SK-N-SH (cell line): ENCODE results near the gene ACTG2. TPM values are rescaled to one million over a fixed set of nuclear protein-coding genes. Genes with fewer than 3 reads are reported as not detected.

Experiments used
- CTCF ChIA-PET: fragments of 300-600, 350-600 bp; formaldehyde crosslinking; extraction: SDS; loops from one replicate; lab custom pipeline; 2021; lab: Yijun Ruan, JAX
- POLR2A ChIA-PET: fragments of 350-600 bp; sonication (Branson Sonifier 250); formaldehyde crosslinking; extraction: SDS; loops from one replicate; lab custom pipeline; 2020; ENCODE audit warnings: antibody characterized with exemption, inconsistent platforms; lab: Yijun Ruan, JAX
- DNase-seq: peaks from one replicate; pipeline ENCODE4 v3.0.0; 2012
- H2AFZ ChIP-seq: fragments of 200-600 bp; sonication (generic); 2 replicates; pipeline ENCODE4 v1.8.1; 2016; ENCODE audit warnings: antibody characterized with exemption, mild to moderate bottlenecking, low read depth
- H3F3A ChIP-seq: fragments of 200-600 bp; sonication (generic); replicated peaks from 2 replicates; pipeline ENCODE3; 2016; ENCODE audit warnings: antibody characterized with exemption, mild to moderate bottlenecking; ENCODE audit not compliant: insufficient read depth
- H3K27ac ChIP-seq, 2 experiments: fragments of 200-500 bp in 1 of 2; fragments of 200-600 bp in 1 of 2; sonication (Bioruptor generic) in 1 of 2; sonication (generic), shearing (Covaris generic) in 1 of 2; 2 replicates each; pipeline versions ENCODE4 v1.5.1 to v1.6.1; 2014 to 2016; ENCODE audit warnings: low read depth in 2 of 2, inconsistent platforms in 1 of 2, low read length in 1 of 2, mild to moderate bottlenecking in 1 of 2, mixed read lengths in 1 of 2
- H3K27me3 ChIP-seq: fragments of 200-600 bp; sonication (generic), shearing (Covaris generic); 2 replicates; pipeline ENCODE4 v1.6.1; 2016; ENCODE audit warnings: mixed run types; ENCODE audit not compliant: insufficient read depth
- H3K36me3 ChIP-seq, 2 experiments: fragments of 200-500 bp in 1 of 2; fragments of 200-600 bp in 1 of 2; sonication (Bioruptor generic) in 1 of 2; sonication (generic) in 1 of 2; replicated peaks in 1 of 2; 2 replicates each; pipeline versions ENCODE3 to v1.5.1; 2014 to 2016; ENCODE audit warnings: low read length in 1 of 2, mild to moderate bottlenecking in 1 of 2; ENCODE audit not compliant: insufficient read depth in 2 of 2, control insufficient read depth in 1 of 2
- H3K4me1 ChIP-seq, 2 experiments: fragments of 200-500 bp in 1 of 2; fragments of 200-600 bp in 1 of 2; sonication (Bioruptor generic) in 1 of 2; sonication (generic), shearing (Covaris generic) in 1 of 2; 2 replicates each; pipeline versions ENCODE4 v1.5.1 to v1.6.1; 2014 to 2016; ENCODE audit warnings: low read depth in 1 of 2, low read length in 1 of 2, mixed run types in 1 of 2; ENCODE audit not compliant: insufficient read depth in 2 of 2, control insufficient read depth in 1 of 2
- H3K4me2 ChIP-seq: fragments of 200-600 bp; sonication (generic), shearing (Covaris generic); 2 replicates; pipeline ENCODE4 v1.6.1; 2017; ENCODE audit warnings: mixed run types
- H3K4me3 ChIP-seq, 2 experiments: fragments of 200-500 bp in 1 of 2; fragments of 200-600 bp in 1 of 2; sonication (Bioruptor generic) in 1 of 2; sonication (generic), shearing (Covaris generic) in 1 of 2; 2 replicates each; pipeline versions ENCODE4 v1.5.1 to v1.8.1; 2014 to 2016; ENCODE audit warnings: low read depth in 2 of 2, inconsistent platforms in 1 of 2, low read length in 1 of 2, mild to moderate bottlenecking in 1 of 2, mixed read lengths in 1 of 2, moderate library complexity in 1 of 2
- H3K79me2 ChIP-seq: fragments of 200-600 bp; sonication (generic); 2 replicates; pipeline ENCODE4 v1.8.1; 2017; ENCODE audit warnings: mild to moderate bottlenecking; ENCODE audit not compliant: insufficient read depth
- H3K9ac ChIP-seq: fragments of 200-600 bp; sonication (generic); 2 replicates; pipeline ENCODE4 v1.6.1; 2017; ENCODE audit warnings: mixed run types
- H3K9me2 ChIP-seq: fragments of 200-600 bp; sonication (generic); 2 replicates; pipeline ENCODE4 v1.6.1; 2017; ENCODE audit warnings: mixed run types
- H3K9me3 ChIP-seq: fragments of 200-600 bp; sonication (generic); 2 replicates; pipeline ENCODE4 v1.6.1; 2017; ENCODE audit warnings: mixed run types, mild to moderate bottlenecking, moderate library complexity
- H4K20me1 ChIP-seq: fragments of 200-600 bp; sonication (generic); 2 replicates; pipeline ENCODE4 v1.6.1; 2017; ENCODE audit warnings: mild to moderate bottlenecking, mixed run types; ENCODE audit not compliant: insufficient read depth
- CHD2 ChIP-seq: fragments of 150-350 bp; IDR thresholded peaks from 2 replicates; pipeline ENCODE4 v1.6.1; 2018; ENCODE audit warnings: low read length; ENCODE audit not compliant: partially characterized antibody
- ELF1 ChIP-seq: IDR thresholded peaks from 2 replicates; pipeline ENCODE4 v1.4.0; 2012
- EP300 ChIP-seq, 2 experiments: IDR thresholded peaks; 2 replicates each; pipeline versions ENCODE4 v1.4.0 to v1.6.1; 2012; ENCODE audit warnings: borderline replicate concordance in 1 of 2, low read depth in 1 of 2, low read length in 1 of 2
- IRF3 ChIP-seq: fragments of 150-350 bp; IDR thresholded peaks from 2 replicates; pipeline ENCODE4 v1.6.1; 2016; ENCODE audit warnings: mild to moderate bottlenecking, low read depth, low read length
- RXRA ChIP-seq: IDR thresholded peaks from 2 replicates; pipeline ENCODE4 v1.4.0; 2012; ENCODE audit warnings: low read depth, mild to moderate bottlenecking, borderline replicate concordance
- TAF1 ChIP-seq: IDR thresholded peaks from 2 replicates; pipeline ENCODE4 v1.6.1; 2012; ENCODE audit warnings: low read depth, mild to moderate bottlenecking, low read length, moderate library complexity, borderline replicate concordance
- TCF12 ChIP-seq: IDR thresholded peaks from 2 replicates; pipeline ENCODE4 v1.4.0; 2012
- WGBS: methylation state at CpG from one replicate; pipeline ENCODE4 v1.1.6; 2017; ENCODE audit warnings: low lambda C conversion rate; 5-methylcytosine and 5-hydroxymethylcytosine counted together
- polyA plus RNA-seq, 3 experiments: library from polyadenylated mRNA; depleted of rRNA; stranded (reverse); fragments of >200 nt; gene quantifications; 2 replicates each; pipeline ENCODE4 v1.2.3, GENCODE V29; 2012

The ACTG2 gene
- polyA plus RNA-seq, 1 of the 3 experiments (the other 2 are of a cell fraction), result 0.25 TPM

GRCh38 chr2:73917696-73918207 is 24.9 kb downstream of the ACTG2 start:
- H3K4me1 ChIP-seq, result peaks cover 0 to 5% of the 10 kb centered on the region in 2 experiments; a peak in 1 of 4 replicates
- no peaks in the 10 kb centered on the region for H4K20me1 ChIP-seq
- H3K9me2 ChIP-seq, result no peaks in the 10 kb centered on the region
- POLR2A ChIA-PET, result no interaction called here
- H3K36me3 ChIP-seq, result no peaks in the 10 kb centered on the region
- no peak for DNase-seq
- no peak overlapping the region for H2AFZ ChIP-seq
- no peaks in the 10 kb centered on the region for H3K79me2 ChIP-seq
- H3K27ac ChIP-seq, result no peak overlapping the region
- 46% methylated on average over 4 of the region's 4 CpGs for WGBS
- H3K4me3 ChIP-seq, result no peak overlapping the region
- no peaks in the 10 kb centered on the region for H3F3A ChIP-seq
- no peak overlapping the region for H3K4me2 ChIP-seq
- H3K9me3 ChIP-seq, result no peaks in the 10 kb centered on the region
- TF ChIP-seq TAF1 (no peak), TCF12 (no peak), RXRA (no peak), IRF3 (no peak), CHD2 (no peak)
- H3K9ac ChIP-seq, result no peak overlapping the region
- CTCF ChIA-PET, result interaction anchor here (0.8 kb wide), 1 partner anchor 202 kb away, joined by 3 read pairs; no protein-coding TSS in a partner anchor
- H3K27me3 ChIP-seq, result no peaks in the 10 kb centered on the region; the same call in 1 of the 2 replicates

- Histone ChIP-seq H3K27me3 (no peaks in the 10 kb centered on the region; the same call in 1 of the 2 replicates), H3F3A (no peaks in the 10 kb centered on the region), H3K27ac (no peak overlapping the region), H3K9ac (no peak overlapping the region), H3K4me3 (no peak overlapping the region), H3K79me2 (no peaks in the 10 kb centered on the region), H3K4me2 (no peak overlapping the region), H3K9me3 (no peaks in the 10 kb centered on the region), H3K9me2 (no peaks in the 10 kb centered on the region), H4K20me1 (no peaks in the 10 kb centered on the region), H3K36me3 (no peaks in the 10 kb centered on the region), H2AFZ (no peak overlapping the region), H3K4me1 (peaks cover 0 to 5% of the 10 kb centered on the region in 2 experiments; a peak in 1 of 4 replicates)
- ChIA-PET POLR2A (no interaction called here), CTCF (no interaction called here)
- no peak for TF ChIP-seq ELF1
- WGBS, result 62% methylated on average over 3 of the region's 3 CpGs
- no peak for DNase-seq
Observed at GRCh38 chr2:73918856-73919255, 26.0 kb downstream of the ACTG2 start.

- CTCF ChIA-PET, result no interaction called here
- H3K4me3 ChIP-seq, result no peak overlapping the region
- H4K20me1 ChIP-seq, result no peaks in the 10 kb centered on the region
- no peaks in the 10 kb centered on the region for H3K9me3 ChIP-seq
- 68% methylated on average over 7 of the region's 7 CpGs for WGBS
- H3K4me1 ChIP-seq, result peaks cover 0 to 5% of the 10 kb centered on the region in 2 experiments; a peak in 1 of 4 replicates
- no peak for DNase-seq
- no peaks in the 10 kb centered on the region for H3F3A ChIP-seq
- no peak overlapping the region for H3K4me2 ChIP-seq
- TF ChIP-seq EP300 (IDR thresholded peaks at IDR 0.05; ENCODE audit: borderline replicate concordance in 1 of 2, low read depth in 1 of 2, low read length in 1 of 2) (no peak), IRF3 (no peak), TCF12 (no peak), CHD2 (no peak)
- H3K27me3 ChIP-seq, result no peaks in the 10 kb centered on the region; the same call in 1 of the 2 replicates
- no peak overlapping the region for H3K27ac ChIP-seq
- no peak overlapping the region for H2AFZ ChIP-seq
- H3K9ac ChIP-seq, result no peak overlapping the region
- no peaks in the 10 kb centered on the region for H3K9me2 ChIP-seq
- POLR2A ChIA-PET, result no interaction called here
- H3K36me3 ChIP-seq, result no peaks in the 10 kb centered on the region
- no peaks in the 10 kb centered on the region for H3K79me2 ChIP-seq
Observed at GRCh38 chr2:73919596-73920228, 26.9 kb downstream of the ACTG2 start.
